ENCODE data around the gene GLYATL3.

- TF ChIP-seq EP300 (IDR thresholded peaks at IDR 0.05) = no peak
- no peak for TF ChIP-seq CTCF (IDR thresholded peaks at IDR 0.05)
- no peak for TF ChIP-seq POLR2AphosphoS5 (IDR thresholded peaks at IDR 0.05)
These were observed 35.0 kb upstream of the GLYATL3 start for GRCh38 chr6:49464691-49465090.
